NCI-H524 treated with DMSO at 0.1 percent for 48 hours (cell line): ENCODE measurements around the gene PVR.
"Not testable (repeated sequence)": the region's sequence is repeated elsewhere in the genome, so short reads cannot be mapped to it uniquely, and the experiment has no call there.

ENCODE experiments used
- DNase-seq: peaks from one replicate; lab custom pipeline; 2025; lab: John Stamatoyannopoulos, UW

The PVR gene, protein sequence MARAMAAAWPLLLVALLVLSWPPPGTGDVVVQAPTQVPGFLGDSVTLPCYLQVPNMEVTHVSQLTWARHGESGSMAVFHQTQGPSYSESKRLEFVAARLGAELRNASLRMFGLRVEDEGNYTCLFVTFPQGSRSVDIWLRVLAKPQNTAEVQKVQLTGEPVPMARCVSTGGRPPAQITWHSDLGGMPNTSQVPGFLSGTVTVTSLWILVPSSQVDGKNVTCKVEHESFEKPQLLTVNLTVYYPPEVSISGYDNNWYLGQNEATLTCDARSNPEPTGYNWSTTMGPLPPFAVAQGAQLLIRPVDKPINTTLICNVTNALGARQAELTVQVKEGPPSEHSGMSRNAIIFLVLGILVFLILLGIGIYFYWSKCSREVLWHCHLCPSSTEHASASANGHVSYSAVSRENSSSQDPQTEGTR

DNA sequence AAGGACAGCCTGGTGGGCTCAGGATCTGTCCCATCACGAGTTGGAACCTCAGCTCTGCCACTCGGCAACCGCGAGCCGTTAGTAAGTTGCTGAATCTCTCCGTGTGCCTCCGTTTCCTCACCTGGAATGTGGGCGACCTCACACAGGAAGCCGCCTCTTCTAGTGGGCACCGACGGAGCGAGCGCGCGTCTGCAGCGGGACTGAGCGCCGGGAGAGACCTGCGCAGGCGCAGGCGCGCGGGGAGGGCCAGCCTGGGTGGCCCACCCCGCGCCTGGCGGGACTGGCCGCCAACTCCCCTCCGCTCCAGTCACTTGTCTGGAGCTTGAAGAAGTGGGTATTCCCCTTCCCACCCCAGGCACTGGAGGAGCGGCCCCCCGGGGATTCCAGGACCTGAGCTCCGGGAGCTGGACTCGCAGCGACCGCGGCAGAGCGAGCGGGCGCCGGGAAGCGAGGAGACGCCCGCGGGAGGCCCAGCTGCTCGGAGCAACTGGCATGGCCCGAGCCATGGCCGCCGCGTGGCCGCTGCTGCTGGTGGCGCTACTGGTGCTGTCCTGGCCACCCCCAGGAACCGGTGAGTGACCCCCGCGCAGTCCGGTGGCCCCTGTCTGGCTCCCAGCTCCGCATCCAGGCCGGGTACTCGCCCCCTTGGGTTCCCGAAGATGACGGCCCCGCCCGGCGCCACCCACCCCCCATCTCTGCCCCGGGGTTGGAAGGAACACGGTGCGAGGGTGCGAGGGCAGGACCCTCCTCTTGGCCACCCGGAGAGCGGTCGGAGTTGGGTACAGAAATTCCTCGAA is at the start of gene PVR:
PVR (plus strand) TSS at position 306 of the 797 bp plus-strand sequence; CDS start at position 493, 187 bp downstream.
- peak; percentile 22 for DNase-seq

DNA sequence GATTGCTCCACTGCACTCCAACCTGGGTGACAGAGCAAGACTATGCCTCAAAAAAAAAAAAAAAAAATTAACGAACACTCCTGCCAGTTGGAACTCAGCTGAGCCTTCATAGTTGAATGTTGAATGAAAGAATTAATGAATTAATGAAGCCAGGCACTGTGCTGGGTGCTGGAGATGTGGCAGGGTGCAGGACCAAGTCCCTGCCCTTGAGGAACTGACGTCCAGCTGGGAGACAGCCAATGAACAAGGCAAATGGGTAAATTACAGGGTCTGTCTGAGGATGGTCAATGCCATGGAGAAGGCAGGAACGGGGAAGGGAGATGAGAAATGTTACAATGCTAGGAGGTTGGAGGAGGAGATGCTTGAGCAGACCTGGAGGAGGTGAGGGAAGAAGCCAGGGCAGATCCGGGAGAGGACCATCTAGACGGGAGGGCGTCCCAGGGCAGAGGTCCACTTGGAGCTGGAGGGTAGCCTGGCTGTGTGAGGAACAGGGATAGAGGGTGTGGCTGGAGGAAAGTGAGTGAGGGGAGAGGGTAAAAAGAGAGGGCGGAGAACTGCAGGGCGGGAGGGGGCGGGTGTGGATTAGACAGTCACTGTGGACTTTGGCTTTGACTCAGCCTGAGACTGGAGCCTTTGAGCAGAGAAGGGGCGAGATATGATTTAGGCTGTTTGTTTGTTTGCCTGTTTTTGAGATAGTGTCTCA is 47.1 kb upstream of the PVR start:
- no peak for DNase-seq

DNA sequence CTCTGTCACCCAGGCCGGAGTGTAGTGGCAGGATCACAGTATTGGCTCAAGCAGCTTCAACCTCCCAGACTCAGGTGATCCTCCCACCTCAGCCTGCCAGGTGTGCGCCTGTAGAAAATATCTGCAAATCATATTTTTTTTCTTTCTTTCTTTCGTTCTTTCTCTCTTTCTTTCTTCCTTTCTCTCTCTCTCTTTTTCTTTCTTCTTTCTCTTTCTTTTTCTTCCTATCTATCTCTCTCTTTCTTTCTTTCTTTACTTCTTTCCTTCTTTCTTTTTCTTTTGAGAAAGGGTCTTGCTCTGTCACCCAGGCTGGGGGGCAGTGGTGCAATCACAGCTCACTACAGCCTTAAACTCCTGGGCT is 46.6 kb upstream of the PVR start:
- DNase-seq = no peak

DNA sequence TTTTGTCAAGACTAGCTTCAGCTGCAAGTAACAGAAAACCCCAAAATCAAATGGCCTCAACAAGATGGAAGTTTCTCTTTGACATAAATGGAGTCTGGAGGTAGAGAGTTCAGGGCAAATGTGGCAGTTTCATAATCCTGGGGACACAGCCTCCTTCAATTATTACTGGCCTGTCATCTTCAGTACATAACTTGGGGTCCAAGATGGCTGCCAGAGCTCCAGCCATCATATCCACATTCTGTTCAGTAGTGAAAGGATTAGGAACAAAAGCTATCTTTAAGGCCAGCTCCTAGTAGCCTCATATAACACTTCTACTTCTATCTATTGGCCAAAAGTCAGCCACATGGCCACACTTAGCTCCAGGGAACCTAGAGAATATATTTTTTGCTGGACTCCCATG is 45.4 kb upstream of the PVR start:
- DNase-seq = no peak

DNA sequence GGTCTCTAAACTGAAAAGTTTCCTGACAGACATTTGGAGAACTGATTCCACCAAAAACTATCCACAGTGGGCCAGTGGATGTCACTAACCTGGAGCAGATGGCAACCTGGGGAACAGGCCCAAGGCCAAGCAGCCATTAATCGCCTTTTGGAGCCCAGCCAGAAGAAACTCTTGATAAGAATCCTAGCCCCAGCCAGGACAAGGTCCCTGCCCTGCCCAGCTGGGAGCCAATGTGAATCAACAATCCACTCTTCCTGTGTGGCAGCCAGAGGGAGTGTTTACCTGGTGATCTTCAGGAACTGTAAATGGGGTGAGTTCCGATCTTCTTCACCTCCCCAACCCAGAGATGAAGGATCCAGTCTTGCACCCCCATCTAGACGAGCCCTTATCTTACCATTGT is 44.8 kb upstream of the PVR start:
- no peak for DNase-seq

DNA sequence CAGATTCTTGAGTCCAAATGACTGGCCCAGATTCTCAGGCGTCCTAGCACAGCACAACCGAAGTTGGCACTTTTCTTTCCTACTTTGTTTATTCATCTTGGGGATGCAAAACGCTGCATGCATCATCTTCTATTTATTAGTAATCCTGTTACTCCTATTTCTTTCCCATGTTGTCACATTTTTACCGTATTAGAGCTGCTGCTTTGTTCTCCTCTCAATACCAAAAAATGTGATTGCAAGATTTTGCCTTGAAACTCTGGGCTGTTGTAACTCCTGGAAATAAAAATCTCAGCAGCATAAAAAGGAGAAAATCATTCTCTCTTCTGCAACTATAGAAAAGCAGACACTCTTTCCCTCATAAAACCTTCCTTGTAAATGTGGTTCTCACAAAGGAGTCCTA is 43.2 kb upstream of the PVR start:
- no peak for DNase-seq

DNA sequence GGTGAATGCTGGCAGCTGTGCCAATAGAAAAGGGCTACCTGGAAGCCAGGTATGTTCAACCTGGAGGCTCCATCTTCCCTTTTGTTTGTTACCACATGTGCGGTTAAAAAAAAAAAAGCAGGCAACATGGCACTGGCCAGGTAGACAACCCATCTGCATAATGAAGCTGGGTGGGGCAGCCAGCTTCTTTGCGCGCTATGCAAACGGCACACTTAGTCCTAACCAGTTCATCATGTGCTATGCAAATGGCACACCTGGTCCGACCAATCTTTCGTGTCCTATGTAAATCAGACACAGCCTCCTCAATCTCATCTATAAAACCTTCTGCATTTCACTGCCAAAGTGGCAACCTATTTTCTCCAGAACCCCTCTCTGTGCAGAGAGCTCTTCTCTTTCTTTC is 41.6 kb upstream of the PVR start:
- no peak for DNase-seq

DNA sequence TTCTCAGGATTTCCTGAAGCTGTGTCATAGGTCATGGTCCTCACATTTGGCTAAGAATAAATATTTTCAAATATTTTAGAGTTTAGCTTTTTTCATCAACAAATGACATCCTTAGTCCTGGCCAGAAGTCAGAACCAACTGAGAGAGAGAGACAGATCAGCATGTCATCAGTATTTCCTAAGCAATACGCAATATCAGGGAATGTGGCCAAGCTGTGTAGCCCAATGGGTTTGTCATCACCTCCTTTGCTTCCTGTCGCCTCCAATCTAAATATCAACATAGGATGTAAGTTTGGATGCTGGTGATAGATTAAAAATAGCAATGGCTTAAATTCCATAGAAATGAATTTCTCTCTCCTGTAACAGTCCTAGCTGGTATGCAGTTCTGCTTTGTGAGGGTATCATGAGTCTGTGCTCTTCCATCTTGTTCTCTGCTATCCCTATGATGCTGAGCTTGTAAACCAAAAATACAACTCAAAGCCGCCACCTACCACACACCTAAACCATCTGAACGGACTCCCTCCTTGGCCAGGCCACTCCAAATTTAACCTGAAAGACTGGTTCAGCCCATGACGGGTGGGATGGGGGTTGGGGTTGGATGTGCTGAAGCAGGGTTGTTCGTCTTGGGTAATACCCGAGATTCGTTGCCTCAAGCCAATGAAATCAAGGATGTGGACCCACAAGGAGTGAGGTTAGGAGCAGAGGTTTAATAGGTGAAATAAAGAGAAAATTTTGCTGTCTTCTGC is 40.3 kb upstream of the PVR start:
- DNase-seq = no peak

DNA sequence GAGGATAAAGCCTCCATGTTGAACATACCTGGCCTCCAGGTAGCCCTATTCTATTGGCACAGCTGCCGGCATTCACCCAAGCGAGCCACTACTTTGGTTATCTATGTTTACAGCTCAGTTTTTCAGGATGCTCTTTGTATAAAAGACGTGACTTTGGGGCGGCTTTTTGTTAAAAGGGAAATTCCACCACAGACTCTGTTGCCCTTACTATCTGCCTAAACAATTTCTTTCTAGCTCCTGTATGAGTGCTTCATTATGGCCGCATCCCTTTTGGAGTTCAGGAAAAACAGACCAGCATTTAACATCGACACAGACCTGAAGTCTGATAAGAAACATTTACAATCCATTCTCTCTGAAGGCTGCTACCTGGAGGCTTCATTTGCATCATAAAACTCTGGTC is 39.5 kb upstream of the PVR start:
- DNase-seq = no peak

DNA sequence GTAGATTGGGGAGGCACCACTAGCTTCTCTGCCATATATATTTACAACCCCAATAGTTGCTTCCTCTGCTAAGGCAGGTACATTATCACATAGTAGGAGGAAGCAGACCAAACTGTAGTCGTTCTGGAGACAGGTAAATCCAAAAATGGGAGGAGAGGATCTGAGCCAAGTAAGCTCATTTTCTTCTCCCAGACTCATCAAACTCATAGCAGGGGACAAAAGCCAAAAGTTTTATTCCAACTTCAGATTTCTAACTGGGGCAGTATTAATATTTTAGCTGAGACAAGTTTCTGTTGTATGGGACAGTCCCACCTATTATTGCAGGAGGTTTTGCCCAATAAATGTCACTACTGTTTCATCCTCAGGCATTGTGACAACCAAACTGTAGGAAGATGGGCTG is 38.2 kb upstream of the PVR start:
- DNase-seq = no peak

DNA sequence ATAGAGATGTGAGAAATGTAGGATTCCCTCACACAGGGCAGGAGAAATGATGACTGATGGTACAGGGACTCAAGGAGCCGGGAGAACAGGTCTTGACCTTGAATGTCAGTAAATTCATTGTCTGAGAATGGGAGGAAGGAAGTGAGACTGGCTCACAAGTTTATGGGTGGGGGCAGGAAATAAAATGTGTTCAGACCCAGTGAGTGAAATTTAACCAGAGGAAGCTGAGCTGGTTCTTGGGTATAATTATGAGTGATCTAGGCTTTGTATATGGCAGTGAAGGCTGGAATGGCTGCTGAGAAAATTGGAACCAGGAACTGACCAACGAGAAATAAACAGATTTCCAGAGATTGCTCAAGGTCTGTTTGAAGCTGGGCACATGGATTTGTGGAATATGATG is 36.7 kb upstream of the PVR start:
- DNase-seq = no peak

DNA sequence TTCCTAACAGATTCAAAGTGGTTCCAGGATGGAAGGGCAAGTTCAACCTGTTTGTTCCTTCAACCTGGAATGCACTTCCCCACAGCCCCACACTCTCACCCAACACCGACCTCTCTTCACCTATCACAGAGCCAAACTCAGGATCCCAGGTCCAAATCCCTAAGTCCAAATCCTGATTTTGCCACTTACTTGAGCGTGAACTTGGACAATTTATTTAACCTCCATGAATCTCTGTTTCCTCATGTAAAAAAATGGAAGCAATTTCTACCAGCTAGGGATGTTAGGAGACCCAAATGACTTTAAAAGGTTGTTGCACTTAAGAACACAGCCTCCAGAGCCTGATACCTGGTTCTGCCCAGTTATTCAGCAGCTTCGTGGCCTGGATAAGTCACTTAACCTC is 35.8 kb upstream of the PVR start:
- DNase-seq = no peak

DNA sequence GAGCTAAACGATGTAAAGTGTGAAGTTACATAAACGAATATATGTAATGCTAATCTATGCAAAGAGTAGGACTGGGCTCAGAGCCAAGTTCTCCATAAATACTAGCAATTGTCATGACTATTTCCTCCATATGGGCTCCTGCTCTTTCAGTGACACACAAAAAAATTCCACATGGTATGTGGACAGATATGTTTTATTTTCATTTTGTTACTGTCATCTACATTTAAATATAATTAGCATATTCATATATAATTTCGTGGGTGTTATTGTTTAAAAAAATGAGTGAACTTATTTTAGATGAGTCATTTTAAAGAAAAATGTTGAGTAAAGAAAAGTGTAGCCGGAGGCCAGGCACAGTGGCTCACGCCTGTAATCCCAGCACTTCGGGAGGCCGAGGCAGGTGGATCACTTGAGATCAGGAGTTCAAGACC is 35.3 kb upstream of the PVR start:
- no peak for DNase-seq

DNA sequence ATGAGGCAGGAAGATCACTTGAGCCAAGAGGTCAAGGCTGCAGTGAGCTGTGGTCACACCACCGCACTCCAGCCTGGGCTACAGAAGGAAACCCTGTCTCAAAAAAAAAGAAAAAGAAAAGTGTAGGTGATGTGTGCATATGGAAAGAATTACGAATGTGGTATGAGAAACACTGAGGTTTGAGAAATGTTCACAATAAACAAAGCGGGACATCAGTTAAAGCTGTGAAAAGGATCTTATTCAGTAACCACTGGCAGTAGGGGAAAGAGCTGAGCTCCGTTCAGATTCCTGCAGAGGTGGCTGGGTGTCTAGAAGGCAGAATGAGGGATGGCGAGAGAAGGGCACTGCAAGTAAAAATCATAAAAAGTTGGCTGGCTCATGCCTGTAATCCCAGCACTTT is 34.5 kb upstream of the PVR start:
- DNase-seq = no peak

DNA sequence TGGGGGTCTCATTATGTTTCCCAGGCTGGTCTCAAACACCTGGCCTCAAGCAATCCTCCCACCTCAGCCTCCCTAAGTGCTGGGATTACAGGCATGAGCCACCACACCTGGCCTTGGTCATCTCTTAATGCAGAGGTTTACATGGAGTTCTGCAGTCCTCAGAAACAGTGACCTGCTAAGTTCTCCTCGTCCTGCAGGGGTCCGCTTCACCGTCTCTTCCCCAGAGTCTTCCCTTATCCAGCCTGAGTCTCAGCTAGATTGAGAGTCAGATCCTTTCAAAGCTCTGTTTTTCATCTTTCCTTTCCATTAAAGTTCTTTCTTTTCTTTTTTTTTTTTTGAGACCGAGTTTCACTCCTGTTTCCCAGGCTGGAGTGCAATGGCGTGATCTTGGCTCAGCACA is 33.2 kb upstream of the PVR start:
- not testable (repeated sequence) for DNase-seq

DNA sequence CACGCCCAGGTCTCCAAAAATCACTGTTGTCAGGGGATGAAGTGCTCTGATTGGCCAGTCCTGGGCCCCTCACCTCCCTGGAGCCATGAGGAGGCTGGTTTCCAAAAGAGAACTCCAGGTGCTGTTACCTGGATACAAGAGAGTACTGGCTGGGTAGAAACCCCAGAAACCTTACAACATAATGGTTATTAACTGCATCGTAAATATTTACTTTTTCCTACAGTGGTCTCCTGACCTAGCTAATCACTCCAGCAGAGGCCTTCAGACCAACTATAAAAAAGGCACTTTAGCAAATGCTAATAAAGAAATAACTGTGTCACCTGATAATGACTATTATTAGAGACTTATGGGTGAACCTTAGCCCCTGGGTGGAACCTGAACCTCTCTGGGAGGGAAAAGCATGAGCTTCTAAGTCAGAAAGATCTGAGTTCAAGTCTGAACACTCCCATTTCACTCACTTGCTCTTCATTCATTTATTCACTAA is 31.9 kb upstream of the PVR start:
- no peak for DNase-seq

DNA sequence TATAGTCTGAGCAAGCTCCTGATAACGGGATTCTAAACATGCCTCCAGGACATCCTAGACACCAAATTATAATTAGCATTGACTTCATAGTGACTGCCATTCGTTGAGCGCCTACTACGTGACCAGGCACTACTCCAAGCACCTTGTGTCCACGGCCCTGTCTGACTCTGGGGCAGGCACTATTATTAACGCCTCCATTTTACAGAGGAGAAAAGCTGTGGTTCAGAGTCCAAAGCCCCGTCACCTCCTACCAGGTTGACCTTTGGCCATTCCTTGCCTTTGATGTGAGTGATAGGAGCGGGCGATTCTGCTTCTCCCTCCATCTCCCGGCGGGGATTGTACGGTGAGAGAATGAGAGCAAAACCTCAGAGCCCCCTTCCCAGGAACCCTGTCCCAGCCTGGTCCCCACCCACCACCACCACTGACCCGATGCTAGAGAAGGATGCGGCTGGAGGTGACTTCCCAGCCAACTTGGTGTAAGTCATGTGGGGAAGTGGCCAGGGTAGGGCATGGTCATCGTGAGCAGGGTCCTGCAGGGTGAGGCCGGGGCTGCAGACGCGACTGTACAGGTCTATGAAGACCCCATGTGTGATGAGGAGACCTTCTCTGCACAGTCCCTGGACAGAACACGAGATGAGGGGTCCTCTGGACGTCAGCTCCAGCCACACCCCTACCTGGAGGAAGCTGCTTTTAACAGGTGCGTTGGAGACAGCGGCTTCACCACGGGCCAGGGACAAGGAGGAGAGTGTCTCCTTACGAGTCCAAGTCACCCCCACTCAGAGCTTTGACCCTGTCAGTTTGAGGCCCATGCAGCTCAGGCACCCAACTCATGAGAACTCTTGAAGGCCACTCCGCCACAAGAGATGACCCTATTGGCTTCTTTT is 30.2 kb upstream of the PVR start, which contains the start of gene IGSF23:
IGSF23 (plus strand) TSS at position 269 of the 884 bp plus-strand sequence; CDS start at position 352, 83 bp downstream.
- no peak for DNase-seq

DNA sequence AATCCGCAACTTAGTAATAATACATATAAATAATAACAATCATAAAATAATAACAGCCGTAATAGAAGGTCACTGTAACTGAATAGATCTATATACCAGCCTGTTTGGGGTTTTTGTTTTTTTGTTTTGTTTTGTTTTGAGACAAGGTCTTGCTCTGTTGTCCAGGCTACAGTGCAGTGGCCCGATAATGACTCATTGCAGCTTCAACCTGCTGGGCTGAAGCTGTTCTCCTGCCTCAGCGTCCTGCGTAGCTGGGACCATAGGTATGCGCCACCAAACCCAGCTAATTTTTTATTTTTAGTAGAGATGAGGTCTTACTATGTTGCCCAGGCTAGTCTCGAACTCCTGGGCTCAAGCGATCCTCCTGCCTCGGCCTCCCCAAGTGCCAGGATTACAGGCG is 29.4 kb upstream of the PVR start:
- no peak for DNase-seq

DNA sequence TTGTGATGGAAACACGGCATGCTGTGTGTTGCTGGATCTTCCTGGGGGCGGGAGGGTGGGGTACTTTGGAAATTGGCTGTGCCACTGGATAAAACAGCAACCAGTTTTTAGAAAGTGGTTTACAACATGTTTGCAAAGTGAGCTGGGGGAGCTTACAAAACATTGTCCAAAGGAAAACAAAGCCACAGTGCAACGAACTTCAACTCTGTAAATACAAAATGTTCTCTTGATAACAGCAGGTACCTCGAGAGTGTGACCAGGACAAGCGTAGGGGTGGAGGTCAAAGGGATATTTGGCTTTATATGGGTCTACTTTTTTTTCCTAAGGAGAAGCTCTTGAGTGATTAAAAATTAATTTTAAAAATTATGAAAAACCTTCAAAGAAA is 27.9 kb upstream of the PVR start:
- DNase-seq = no peak

DNA sequence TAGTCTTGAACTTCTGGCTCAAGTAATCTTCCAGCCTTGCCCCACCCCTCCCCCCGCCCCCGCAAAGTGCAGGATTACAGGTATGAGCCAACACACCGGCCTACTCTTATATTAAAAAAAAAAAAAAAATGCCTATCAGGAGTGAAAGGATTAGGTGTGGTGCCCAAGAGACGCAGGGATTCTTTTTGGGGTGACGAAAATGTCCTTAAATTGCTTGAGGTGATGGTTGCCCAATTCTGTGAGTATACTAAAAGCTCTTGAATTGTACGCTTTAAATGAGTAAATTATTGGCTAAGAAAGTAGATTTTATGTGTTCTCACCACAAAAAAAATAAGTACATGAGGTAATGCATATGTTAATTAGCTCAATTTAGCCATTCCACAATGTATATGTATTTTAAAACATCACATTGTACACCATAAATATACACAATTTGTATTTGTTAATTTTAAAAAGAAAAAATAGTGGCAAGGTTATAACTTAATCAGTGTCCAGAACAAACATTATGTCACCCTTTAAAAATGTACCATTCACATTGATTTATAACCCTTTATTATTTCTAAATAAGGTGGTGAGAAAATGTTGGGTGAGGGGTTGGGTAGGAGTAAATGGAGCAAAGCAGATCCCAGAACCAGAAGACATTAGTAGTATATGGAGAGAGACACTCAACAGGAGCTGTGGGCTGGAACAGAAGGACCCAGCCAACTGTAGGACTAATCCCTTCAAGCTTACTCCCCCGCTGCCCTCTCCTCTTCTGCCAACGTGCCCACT is 26.4 kb upstream of the PVR start:
- DNase-seq = no peak
